CD1c-positive myeloid dendritic cell (primary cell): ENCODE data around the gene NNT.
A peak's percentile ranks its signal among the peaks of the same experiment; 100 is the strongest.
"Not testable (repeated sequence)": the region's sequence is repeated elsewhere in the genome, so short reads cannot be mapped to it uniquely, and the experiment has no call there.

Experiments used
- DNase-seq: peaks from one replicate; pipeline ENCODE4 v3.0.0-alpha.2; 2016; ENCODE audit errors: extremely low spot score

NNT gene

DNA sequence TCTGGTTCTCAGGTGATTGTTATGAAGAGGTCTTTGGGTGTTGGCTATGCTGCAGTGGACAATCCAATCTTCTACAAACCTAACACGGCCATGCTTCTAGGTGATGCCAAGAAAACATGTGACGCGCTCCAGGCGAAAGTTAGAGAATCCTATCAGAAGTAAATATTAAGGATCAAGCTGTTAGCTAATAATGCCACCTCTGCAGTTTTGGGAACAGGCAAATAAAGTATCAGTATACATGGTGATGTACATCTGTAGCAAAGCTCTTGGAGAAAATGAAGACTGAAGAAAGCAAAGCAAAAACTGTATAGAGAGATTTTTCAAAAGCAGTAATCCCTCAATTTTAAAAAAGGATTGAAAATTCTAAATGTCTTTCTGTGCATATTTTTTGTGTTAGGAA, 101.3 kb downstream of the NNT start:
- DNase-seq: no peak

DNA sequence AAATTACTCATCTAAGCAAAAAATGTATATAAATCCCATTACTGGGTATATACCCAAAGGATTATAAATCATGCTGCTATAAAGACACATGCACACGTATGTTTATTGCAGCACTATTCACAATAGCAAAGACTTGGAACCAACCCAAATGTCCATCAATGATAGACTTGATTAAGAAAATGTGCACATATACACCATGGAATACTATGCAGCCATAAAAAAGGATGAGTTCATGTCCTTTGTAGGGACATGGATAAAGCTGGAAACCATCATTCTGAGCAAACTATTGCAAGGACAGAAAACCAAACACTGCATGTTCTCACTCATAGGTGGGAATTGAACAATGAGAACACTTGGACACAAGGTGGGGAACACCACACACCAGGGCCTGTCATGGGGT, 103.6 kb downstream of the NNT start:
- DNase-seq: not testable (repeated sequence)

- DNase-seq: no peak
Measured at GRCh38 chr5:43711496-43711895, 108.5 kb downstream of the NNT start.

DNA sequence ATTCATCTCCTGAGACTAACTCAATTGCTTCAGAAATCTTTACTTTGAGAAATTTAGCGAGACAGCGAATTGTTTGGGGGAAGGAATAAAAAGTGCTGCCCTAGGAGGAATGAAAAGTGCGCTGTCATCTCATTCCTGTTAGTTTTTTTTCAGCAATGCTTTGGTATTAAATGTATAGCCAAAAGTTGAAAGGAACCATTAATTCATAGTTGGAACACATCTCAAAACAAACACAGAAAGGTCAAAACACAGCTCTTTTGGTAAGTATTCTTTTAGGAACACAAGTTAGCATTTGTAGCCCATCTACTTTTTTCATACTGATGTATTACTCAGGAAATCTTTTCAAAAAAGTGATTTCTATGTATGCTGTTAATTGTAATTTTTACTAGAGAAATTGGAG, 109.1 kb downstream of the NNT start:
- no peak for DNase-seq

GRCh38 chr5:43719783-43720182, 116.8 kb downstream of the NNT start:
- not testable (repeated sequence) for DNase-seq

- no peak for DNase-seq
Measured at GRCh38 chr5:43728581-43728980, 125.6 kb downstream of the NNT start.

- DNase-seq: peak; percentile 20
Measured at GRCh38 chr5:43729846-43730478, 127.0 kb downstream of the NNT start.

DNA sequence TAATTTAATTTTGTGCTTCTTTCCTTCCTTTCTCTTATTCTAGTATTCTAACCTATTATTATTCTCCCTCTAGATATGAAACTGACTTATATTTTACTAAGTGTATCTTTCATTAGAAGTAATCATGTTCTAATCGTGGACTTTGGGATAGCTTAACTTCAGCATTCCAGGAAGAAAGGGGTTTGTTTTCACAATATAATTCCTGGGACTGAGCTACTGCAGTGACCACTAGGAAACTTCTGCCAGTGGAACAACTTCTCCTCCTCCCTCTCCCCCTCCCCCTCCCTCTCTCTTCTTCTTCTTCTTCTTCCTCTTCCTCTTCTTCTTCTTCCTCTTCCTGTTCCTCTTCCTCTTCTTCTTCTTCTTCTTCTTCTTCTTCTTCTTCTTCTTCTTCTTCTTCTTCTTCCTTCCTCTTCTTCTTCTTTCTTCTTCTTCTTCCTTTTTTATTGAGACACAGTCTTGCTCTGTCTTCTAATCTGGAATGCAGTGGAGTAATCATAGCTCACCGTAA, 127.9 kb downstream of the NNT start:
- no peak for DNase-seq

DNA sequence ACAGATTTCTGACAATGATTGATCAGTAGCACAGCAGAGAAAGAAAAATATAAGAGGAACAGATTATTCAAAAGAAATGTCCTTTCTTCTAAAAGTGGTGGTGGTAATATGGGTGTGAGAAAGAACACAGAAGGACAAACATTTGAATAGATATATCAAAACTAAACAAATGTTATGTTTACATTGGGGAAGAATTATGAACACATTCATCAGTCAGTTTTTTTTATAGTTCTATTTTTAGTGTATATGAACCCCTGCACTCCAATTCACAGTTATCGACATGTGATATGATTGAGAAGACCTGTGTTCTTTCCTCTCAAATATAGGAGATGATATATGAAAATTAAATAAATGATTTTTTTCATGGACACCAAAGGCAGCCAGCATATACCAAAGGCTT, 128.6 kb downstream of the NNT start:
- DNase-seq: no peak

DNA sequence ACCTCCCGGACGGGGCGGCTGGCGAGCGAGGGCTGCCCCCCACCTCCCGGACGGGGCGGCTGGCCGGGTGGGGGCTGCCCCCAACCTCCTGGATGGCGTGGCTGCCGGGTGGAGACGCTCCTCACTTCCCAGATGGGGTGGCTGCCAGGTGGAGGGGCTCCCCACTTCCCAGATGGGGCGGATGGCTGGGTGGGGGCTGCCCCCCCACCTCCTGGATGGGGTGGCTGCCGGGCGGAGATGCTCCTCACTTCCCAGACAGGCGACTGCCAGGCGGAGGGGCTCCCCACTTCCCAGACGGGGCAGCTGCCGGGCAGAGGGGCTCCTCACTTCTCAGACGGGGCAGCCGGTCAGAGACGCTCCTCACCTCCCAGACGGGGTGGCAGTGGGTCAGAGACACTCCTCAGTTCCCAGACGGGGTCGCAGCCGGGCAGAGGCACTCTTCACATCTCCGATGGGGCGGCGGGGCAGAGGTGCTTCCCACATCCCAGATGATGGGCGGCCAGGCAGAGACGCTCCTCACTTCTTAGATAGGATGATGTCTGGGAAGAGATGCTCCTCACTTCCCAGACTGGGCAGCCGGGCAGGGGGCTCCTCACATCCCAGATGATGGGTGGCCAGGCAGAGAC, 143.1 kb downstream of the NNT start:
- DNase-seq: not testable (repeated sequence)

DNA sequence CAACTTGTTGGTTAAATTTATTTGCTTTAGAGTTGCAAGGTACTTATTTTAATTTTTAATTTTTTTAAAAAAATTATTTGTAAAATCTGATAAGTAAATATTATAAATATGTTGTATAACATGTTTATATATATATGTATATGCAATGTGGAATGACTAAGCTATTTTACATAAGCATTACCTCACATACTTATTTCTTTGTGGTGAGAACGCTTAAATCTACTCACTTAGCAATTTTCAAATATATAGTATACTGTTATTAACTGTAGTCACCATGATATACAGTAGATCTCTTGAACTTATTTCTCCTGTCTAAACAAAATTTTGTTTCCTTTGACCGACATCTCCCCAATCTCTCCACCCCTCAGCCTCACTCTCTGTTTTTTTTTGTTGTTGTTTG, 147.8 kb downstream of the NNT start:
- no peak for DNase-seq

DNA sequence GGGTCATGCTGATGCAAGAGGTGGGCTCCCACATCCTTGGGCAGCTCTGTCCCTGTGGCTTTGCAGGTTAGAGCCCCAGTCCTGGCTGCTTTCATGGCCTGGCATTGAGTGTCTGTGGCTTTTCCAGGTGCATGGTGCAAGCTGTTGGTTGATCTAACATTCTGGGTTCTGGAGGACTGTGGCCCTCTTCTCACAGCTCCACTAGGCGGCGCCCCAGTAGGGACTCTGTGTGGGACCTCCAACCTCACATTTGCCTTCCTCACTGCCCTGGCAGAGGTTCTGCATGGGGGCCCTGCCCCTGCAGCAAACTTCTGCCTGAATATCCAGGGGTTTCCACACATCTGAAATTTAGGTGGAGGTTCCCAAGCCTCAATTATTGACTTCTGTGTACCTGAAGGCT, 150.1 kb downstream of the NNT start:
- DNase-seq: no peak
